A549 (cell line): ENCODE data around the gene ITGB2.

ENCODE experiments used
- FOSL2 ChIP-seq, 2 experiments: fragments of 450-650 bp in 1 of 2; fragments of >200 bp in 1 of 2; sonication (Bioruptor Twin) in 1 of 2; formaldehyde crosslinking; IDR thresholded peaks; 2 replicates each; pipeline versions ENCODE4 v1.5.0 to v1.6.1; 2016 to 2020; ENCODE audit warnings: mild to moderate bottlenecking in 1 of 2, moderate library complexity in 1 of 2
- HOXA7 ChIP-seq: fragments of 250-450 bp; sonication (Bioruptor Pico); IDR thresholded peaks from 2 replicates; pipeline ENCODE4 v1.5.0; 2020; ENCODE audit warnings: mild to moderate bottlenecking, moderate library complexity
- MAZ ChIP-seq: fragments of 150-350 bp; IDR thresholded peaks from 2 replicates; pipeline ENCODE4 v1.6.1; 2014; ENCODE audit warnings: antibody characterized with exemption, low read depth, low read length, borderline replicate concordance
- PBX3 ChIP-seq: IDR thresholded peaks from 2 replicates; pipeline ENCODE4 v1.6.1; 2012
- POLR2A ChIP-seq: IDR thresholded peaks from 2 replicates; pipeline ENCODE4 v1.6.1; 2012; ENCODE audit warnings: mild to moderate bottlenecking, low read length
- TF ChIP-seq, protein P1 (sequence below): fragments of >200 bp; sonication (Bioruptor Twin); formaldehyde crosslinking; IDR thresholded peaks from 3 replicates; pipeline ENCODE4 v1.5.1; 2016

- TF ChIP-seq POLR2A (no peak), FOSL2 (IDR thresholded peaks at IDR 0.05) (no peak), FOSL2 (CRISPR knock-in tag; IDR thresholded peaks at IDR 0.05) (no peak), PBX3 (no peak), HOXA7 (CRISPR knock-in tag) (no peak), MAZ (no peak)
- TF ChIP-seq, protein P1, sequence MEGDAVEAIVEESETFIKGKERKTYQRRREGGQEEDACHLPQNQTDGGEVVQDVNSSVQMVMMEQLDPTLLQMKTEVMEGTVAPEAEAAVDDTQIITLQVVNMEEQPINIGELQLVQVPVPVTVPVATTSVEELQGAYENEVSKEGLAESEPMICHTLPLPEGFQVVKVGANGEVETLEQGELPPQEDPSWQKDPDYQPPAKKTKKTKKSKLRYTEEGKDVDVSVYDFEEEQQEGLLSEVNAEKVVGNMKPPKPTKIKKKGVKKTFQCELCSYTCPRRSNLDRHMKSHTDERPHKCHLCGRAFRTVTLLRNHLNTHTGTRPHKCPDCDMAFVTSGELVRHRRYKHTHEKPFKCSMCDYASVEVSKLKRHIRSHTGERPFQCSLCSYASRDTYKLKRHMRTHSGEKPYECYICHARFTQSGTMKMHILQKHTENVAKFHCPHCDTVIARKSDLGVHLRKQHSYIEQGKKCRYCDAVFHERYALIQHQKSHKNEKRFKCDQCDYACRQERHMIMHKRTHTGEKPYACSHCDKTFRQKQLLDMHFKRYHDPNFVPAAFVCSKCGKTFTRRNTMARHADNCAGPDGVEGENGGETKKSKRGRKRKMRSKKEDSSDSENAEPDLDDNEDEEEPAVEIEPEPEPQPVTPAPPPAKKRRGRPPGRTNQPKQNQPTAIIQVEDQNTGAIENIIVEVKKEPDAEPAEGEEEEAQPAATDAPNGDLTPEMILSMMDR = no peak
These were observed 9.7 kb downstream of the ITGB2 start for GRCh38 chr21:44911068-44911383.
